Measurements from ENCODE around the gene PLA2G5. TPM values are rescaled to one million over a fixed set of nuclear protein-coding genes. Genes with fewer than 3 reads are reported as not detected.

PLA2G5 gene
- total and polyA plus RNA-seq, 7 donors: 0.43 to 1.2 (median 0.53) TPM; not detected in 2

DNA sequence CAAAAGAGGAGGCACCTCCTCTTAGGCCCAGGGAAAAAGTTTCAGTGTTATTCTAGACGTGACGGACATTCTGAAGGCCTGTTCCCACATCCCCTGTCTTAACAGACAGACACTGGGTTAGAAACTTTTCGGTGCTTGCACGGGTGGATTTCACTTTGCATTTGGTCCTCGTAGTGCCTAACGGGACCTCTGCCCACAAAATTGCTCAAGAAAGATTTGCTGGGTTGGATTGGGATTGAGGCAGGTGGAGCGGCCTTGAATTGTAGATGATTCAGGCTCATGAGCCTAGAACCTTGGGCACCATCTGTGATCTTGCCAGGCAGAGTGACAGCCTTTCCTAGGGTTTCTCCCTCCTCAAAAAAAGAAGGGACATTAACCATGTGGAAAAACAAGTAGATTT lies 2.8 kb downstream of the PLA2G5 start:
- no peaks in the 10 kb centered on the region for H3K36me3 ChIP-seq (ENCODE audit: insufficient read depth in 1 of 2, low read depth in 1 of 2)
- peaks cover 11% of the 10 kb centered on the region for H3K4me1 ChIP-seq
- intact Hi-C loops (cut with DNase I): no loop called here
- DNase-seq (no peak), ATAC-seq (no peak)
- H3K9me3 ChIP-seq: no peaks in the 10 kb centered on the region
- H3K4me3 ChIP-seq: no peak overlapping the region
- TF ChIP-seq, protein P1, sequence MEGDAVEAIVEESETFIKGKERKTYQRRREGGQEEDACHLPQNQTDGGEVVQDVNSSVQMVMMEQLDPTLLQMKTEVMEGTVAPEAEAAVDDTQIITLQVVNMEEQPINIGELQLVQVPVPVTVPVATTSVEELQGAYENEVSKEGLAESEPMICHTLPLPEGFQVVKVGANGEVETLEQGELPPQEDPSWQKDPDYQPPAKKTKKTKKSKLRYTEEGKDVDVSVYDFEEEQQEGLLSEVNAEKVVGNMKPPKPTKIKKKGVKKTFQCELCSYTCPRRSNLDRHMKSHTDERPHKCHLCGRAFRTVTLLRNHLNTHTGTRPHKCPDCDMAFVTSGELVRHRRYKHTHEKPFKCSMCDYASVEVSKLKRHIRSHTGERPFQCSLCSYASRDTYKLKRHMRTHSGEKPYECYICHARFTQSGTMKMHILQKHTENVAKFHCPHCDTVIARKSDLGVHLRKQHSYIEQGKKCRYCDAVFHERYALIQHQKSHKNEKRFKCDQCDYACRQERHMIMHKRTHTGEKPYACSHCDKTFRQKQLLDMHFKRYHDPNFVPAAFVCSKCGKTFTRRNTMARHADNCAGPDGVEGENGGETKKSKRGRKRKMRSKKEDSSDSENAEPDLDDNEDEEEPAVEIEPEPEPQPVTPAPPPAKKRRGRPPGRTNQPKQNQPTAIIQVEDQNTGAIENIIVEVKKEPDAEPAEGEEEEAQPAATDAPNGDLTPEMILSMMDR (IDR thresholded peaks at IDR 0.05): no peak
- H3K27ac ChIP-seq: no peak overlapping the region
- H3K27me3 ChIP-seq (ENCODE audit: insufficient read depth in 3 of 3, low read length in 2 of 3): no peaks in the 10 kb centered on the region
- WGBS, 3 donors: 81 to 96% (median 93%) methylated on average over 7 of the region's 7 CpGs

DNA sequence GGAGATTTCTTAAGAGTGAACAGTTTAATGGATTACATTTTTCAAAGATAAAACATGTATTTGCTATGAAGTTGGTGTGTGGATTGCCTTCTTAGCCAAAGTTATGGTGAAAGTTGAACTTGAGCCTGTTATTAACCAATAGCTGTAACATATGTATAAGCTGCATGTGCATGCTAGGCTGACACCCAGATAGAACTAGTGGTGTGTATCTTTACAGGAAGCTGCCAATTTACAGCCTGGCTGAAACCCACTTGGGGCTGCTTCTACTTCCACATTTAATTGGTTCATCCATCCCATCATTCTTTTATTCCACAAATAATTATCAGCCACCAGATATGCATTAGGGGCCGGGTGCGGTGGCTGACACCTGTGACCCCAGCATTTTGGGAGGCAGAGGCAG lies 3.3 kb downstream of the PLA2G5 start:
- no peaks in the 10 kb centered on the region for H3K36me3 ChIP-seq (ENCODE audit: insufficient read depth in 1 of 2, low read depth in 1 of 2)
- H3K4me3 ChIP-seq: no peak overlapping the region
- no peak overlapping the region for H3K27ac ChIP-seq
- H3K4me1 ChIP-seq: peaks cover 11% of the 10 kb centered on the region
- H3K27me3 ChIP-seq (ENCODE audit: insufficient read depth in 3 of 3, low read length in 2 of 3): no peaks in the 10 kb centered on the region
- no peak for ATAC-seq
- WGBS, 3 donors: 92 to 94% (median 93%) methylated on average over 2 of the region's 2 CpGs
- no peaks in the 10 kb centered on the region for H3K9me3 ChIP-seq
- DNase-seq: no peak
- intact Hi-C loops (cut with DNase I): no loop called here
- TF ChIP-seq, protein P1 (IDR thresholded peaks at IDR 0.05): no peak

DNA sequence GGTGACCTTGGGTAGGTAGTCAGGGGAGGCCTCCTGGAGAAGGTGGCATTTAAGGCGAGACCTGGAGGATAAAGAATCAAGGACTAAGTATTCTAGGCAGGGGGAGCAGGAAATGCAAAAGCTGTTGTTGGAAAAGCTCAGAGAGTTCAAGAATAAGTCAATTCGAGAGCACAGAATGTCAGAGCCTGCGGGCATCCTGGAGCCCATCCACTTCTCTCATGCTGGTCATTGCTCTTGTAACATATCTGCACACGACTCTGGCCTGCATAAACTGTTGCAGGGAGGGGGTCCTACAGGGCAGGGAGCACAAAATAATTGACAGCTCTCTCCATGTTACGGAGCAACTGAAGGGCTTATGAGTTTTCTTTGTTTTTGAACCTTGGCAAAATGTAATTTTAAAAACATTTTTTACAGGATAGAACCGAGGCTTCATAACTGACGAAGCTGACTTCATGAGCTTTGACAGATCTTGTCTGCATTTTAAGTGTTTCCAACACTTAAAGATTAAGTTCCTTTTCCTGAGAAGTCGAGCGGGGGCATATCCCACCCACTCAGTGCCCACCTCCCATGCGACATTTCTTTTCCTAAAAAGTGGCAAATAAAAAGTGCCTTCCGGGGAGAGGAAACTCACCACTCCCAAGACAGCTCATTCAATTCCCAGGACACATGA lies 4.2 kb downstream of the PLA2G5 start:
- WGBS, 3 donors: 76 to 79% (median 76%) methylated on average over 11 of the region's 11 CpGs
- Histone ChIP-seq H3K27ac (no peak overlapping the region), H3K27me3 (ENCODE audit: insufficient read depth in 3 of 3, low read length in 2 of 3) (no peaks in the 10 kb centered on the region), H3K36me3 (ENCODE audit: insufficient read depth in 1 of 2, low read depth in 1 of 2) (no peaks in the 10 kb centered on the region), H3K9me3 (no peaks in the 10 kb centered on the region), H3K4me1 (peaks cover 10% of the 10 kb centered on the region), H3K4me3 (no peak overlapping the region)
- no peak for ATAC-seq
- no peak for DNase-seq
- intact Hi-C loops (cut with DNase I): no loop called here
- TF ChIP-seq, protein P1 (IDR thresholded peaks at IDR 0.05): no peak

DNA sequence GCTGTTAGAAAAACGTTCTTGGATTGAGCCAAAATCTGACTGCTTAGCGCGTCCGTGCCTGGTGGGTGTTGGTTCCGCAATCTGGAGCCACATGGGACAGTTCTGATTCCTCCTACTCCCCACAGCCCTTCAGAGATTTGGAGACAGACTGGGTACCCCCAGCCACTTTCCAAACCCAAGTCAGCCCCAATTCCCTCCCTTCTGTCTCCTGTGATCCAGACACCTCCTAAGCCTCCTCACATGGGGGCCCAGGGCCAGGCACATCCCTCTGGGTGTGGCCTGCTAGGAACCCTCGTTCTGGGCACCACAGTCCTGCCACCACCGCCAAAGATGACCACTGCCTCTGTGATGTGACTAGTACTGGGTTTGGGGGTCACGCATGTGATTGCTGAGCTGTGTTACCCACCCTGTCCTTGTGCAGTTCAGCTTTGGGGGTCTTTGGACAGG lies 4.8 kb downstream of the PLA2G5 start:
- Histone ChIP-seq H3K27me3 (ENCODE audit: insufficient read depth in 3 of 3, low read length in 2 of 3) (no peaks in the 10 kb centered on the region), H3K27ac (no peak overlapping the region), H3K4me1 (peaks cover 5% of the 10 kb centered on the region), H3K9me3 (no peaks in the 10 kb centered on the region), H3K4me3 (no peak overlapping the region), H3K36me3 (ENCODE audit: insufficient read depth in 1 of 2, low read depth in 1 of 2) (no peaks in the 10 kb centered on the region)
- no peak for ATAC-seq
- intact Hi-C loops (cut with DNase I): no loop called here
- no peak for DNase-seq
- WGBS, 3 donors: 66 to 71% (median 68%) methylated on average over 8 of the region's 8 CpGs
- TF ChIP-seq, protein P1 (IDR thresholded peaks at IDR 0.05): no peak

DNA sequence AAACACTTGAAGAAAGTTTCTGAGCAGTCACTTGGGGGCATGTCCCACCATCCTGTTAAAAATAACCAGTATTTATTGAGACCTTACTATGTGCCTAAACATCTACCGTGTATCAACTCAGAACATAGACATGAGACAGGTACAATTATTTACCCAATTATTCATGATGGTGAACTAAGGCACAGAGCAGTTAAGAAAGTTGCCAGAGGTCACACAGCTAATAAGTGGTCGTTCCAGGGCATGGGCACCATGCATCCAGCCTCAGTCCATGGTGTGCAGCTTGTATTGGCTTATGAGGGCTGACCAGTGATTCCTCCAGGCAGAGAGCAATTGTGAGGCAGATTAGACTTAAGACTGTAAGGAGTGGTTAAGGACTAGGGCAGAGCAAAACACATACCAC lies 5.4 kb downstream of the PLA2G5 start:
- ATAC-seq (no peak), DNase-seq (no peak)
- TF ChIP-seq, protein P1 (IDR thresholded peaks at IDR 0.05): no peak
- no peaks in the 10 kb centered on the region for H3K4me1 ChIP-seq
- H3K27ac ChIP-seq: no peak overlapping the region
- whole genome bisulfite sequencing, 3 donors: 85 to 89% (median 86%) methylated on average over 2 of the region's 2 CpGs
- H3K36me3 ChIP-seq (ENCODE audit: insufficient read depth in 1 of 2, low read depth in 1 of 2): no peaks in the 10 kb centered on the region
- no peak overlapping the region for H3K4me3 ChIP-seq
- H3K27me3 ChIP-seq (ENCODE audit: insufficient read depth in 3 of 3, low read length in 2 of 3): no peaks in the 10 kb centered on the region
- H3K9me3 ChIP-seq: no peaks in the 10 kb centered on the region
- intact Hi-C loops (cut with DNase I): no loop called here

Data from psoas muscle (tissue), 8 donors.